Measurements from ENCODE around the gene IRAG1.

IRAG1 gene

DNA sequence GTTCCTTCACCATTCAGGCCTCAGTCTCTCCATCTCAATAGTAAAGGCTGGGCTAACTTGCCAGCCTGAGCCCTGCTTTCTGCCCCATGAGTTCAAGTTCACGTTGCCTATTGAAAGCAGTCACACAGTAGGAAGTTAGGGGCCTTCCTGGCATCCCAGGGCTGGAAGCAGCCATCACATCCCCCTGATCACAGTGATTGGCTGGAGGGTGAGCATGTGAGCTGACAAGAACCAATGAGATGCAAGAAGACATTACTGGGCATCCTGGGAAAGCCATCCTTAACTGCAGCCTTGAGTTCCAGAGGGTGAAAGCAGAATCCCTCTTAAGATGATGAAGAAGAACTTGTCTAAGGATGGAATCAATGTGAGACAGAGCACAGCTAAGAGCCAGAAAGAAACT lies 29.1 kb downstream of the IRAG1 start:
- no peak for DNase-seq

DNA sequence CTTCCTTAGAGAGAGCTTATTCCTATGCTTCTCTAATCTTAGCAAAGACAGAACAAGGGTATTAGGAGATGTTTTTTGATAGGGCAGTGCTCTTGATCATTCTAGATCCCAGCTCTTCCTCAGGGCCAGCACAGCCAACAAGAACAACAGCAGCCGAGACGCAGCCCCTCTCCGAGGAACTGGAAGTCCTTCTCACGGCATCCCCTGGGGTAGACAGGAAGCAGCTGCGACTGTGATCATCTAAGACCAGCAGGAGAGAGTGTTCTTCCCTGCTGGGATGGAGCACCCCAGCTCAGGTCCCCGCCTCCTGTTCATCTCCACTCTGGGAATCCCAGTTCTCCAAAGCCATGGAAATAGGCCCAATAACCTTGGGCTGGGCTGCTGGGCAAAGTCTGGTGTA lies 29.6 kb downstream of the IRAG1 start:
- DNase-seq, result no peak

DNA sequence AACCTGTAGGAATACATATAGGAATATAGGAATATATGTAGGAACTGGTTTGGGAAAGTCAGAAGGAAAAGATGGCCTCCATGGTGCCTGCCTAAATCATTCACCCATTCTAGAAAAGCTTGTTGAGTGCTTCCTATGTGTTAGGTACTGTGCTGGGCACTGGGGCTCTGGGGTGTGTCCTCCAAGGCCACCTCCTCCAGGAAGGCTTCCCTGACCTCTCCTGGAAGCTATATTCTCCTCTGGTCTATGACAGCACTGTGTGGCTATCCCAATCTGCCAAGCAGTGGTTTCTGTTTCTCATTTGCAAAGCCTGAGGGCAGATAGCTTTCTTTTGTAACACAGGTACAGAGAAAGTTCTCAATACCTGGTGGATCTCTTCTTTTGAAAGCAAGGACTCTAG lies 30.2 kb downstream of the IRAG1 start:
- no peak for DNase-seq

DNA sequence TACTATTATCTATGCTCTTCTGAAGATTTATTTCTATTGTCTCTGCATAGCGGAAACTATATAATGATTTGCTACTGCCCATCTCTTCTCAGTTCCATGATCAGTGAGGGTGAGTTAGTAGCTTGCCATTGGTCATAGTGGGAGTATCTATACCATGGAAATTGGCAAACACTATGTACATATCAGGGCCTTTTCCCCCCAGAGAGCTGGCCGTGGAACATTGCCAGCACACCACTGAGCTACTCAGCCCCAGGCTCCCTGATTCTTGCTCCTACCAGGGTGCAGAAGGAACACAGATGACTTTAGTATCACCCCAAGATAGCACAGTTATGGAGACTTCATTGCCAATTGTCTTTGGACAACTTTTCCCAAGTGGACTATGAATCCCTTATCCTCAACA lies 33.2 kb downstream of the IRAG1 start:
- no peak for DNase-seq

DNA sequence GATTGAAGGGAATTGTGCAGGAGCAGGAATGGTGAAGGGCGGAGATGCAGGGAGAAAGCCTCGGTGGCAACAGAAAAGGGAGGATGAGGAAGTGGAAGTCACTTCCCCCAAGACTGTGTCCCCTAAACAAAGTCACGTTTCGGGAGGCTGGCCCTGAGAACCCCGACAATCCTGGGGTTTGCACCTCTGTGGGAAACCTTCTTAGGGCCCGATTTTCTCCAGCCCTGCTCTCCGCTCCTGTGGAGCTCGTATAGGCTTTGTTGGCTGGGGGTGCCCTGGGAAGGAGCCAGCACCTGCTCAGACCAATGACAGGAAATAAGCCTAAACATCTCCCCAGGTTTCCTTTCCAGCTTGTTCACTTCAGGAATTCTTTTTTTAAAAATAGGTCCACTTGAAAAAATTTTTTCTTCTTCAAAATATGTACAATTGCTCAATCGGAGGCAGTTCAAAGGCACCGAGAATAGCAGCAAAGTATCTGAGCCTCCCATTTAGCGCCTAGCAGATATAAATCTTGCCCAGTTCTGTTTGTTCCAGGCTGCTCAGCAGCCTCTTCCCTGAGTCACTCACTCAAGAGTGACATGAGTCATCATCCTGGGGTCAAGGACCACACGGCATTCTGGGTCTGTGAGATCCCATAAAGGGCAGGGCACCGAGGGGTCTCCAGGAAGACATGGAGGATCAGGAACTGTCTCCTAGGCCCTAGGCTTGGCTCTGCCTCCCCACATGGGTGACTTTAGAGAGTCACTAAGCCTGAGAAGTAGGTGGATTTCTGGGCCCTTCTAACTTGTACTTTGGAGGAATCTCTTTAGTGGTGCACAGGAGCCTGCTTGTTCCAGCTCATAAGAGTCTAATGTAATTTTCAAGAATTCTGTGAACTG lies 34.0 kb downstream of the IRAG1 start:
- DNase-seq, result no peak

DNA sequence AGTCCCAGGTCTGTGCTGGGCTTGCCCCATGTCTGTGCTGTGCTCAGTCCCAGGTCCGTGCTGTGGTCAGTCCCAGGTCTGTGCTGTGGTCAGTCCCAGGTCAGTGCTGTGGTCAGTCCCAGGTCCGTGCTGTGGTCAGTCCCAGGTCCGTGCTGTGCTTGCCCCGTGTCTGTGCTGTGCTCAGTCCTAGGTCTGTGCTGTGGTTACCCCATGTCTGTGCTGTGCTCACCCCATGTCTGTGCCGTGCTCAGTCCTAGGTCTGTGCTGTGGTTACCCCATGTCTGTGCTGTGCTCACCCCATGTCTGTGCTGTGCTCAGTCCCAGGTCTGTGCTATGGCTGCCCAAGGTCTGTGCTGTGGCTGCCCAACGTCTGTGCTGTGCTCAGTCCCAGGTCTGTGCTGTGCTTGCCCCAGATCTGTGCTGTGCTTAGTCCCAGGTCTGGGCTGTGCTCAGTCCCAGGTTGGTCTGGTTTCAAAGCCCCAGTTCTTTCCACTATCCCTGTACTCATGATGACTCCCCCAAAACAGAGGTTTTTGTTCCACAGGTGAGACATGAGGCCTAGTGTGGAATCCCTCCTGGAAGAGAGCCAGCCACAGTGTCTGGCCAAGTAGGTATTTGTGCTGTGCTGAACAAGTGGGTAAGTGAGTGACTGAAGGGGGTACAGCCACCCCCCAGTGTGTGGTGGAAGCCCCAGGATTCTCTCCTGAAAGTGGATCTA lies 34.8 kb downstream of the IRAG1 start:
- no peak for DNase-seq

DNA sequence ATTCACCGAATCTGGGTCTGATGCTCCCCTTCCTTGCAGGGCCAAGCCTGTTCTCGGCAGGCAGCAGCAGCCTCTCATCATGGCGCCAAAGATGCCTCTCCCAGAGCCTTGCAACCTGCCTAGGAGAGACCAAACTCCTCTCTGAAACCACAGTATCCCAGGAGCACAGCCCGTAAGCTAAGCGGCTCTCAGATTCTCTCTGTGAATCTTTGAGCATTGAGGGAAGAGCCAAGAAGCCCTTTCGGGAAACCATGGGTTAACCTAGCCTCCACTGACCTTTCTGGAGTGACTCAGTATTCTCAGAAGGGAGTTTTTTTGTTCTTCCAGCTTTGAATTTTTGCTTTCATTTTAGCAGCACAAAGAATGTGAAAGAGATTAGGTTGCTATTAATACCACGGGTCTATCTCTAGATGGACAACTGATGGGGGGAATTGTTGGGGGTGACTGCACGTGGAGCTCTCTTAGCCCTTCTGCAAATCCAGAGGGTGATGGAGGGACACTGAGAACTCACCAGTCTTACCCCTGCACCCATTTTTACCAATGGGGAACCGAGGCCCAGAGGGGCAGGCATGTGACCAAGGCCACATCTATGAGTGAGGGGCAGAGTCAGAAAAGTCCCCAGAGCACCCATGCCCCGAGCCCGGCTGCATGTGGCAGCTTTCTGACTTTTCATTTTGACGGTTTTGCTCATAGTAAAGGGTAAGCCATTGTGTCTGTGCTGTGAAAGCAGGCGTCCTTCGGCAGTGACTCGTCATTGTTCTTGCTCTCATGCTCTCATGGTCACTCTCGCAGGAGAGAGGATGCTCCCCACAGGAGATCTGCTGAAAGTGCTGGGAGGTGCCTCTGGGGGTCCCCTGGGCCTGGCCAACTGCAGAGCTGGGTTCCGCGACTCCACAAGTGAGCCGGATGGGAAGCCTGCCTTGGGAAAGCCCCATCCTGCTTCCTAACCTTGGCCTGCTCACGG lies 36.0 kb downstream of the IRAG1 start:
- no peak for DNase-seq

DNA sequence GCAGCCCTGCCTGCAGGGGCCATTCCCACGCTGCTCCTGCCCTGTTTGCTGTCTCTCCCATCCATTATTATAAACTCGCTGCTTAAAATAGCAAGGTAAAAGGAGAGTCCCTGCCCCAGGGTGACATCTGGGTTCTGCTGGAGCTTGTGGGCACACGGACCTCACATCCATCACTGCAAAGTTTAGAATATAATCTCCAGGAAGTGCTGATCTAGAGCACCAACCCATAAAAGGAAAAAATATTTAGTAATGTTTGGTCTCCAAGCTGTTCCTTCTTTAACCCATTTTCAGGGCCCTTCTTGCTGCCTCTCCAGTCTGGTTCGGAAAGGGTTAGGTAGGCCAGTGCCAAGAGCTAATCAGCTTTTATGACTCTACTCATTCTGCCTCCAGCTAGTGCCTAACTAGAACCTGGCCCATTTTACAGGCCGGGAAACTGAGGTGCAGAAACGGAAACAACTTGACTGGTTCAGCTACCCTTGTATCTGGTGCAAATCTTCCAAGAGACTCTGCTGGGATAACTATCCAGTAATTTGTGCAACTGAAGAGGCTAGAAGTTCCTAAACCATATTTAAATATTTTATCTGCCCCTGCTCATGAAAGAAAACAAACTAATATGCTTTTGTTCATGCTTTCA lies 37.5 kb downstream of the IRAG1 start:
- no peak for DNase-seq

DNA sequence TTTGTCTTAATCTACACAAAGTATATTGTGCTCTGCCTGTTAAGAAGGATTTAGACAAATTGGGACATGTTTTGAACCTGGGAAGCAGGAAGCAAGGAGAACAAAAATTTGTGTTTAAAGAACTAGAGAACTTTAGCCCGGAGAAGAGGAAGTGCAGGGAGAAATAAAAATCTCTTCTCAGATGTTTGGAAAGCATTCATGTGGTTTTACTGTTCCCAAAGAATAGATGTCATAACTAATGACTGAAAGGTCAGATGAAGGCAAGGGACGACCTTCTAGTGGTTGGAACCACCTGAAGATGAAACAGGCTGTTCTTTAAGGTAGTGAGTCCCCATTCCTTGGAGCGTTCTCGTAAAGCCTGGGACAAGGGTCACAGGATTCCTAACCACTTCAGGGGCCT lies 38.3 kb downstream of the IRAG1 start:
- DNase-seq, result no peak

DNA sequence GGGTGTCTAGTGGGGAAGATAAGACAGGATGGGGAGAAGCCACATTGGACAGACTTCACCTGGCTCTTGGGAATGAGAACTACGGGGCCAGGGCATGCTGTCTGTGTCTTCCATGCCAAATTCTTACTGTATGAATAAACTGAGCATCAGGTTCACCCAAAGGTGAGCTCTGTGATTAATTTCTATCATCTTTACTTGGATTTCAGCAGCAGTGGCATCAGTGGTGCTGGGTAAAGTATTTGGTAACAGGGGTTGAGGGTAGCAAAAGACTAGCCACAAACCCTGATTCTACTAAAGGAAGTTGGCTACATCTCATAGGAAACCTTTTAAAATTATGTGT lies 38.8 kb downstream of the IRAG1 start:
- DNase-seq, result no peak

DNA sequence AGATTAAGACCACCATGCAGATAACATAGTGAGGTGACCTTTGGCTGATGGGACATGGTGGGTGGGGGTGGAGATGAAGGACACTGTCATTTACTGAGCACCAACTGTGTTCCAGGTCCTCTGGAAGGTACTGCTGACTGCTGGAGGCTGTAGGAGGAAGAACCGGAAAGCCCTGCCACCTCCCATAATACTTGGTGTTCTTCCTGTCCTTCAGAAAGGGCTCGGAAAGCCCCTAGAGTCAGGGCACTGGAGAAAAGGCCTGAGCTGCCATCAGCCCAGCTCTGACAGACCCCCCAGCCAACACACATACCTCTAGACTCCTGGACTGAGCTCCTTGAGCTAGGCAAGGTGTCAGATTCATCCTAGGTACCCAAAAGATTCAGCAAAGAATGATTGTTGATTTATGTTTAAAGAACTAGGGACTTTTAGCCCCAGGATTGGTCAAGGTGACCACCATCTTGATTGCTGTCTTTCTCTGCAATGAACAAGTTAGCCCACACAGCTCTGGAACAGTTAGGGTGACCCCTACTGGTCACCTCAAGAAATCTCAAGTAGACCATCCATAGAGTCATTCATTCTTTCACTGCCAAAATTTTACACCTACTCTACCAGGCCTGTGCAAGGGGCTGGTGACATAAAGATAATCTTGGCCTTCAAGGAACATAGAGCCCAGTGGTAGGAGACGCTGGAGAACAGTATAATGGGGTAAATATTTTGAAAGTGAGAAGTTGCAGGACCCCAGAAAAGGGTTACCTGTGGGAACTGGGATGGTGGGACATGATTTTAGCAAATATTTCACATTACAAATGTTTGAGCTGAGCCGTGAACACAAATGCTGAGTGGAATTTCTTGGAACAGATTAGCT lies 39.4 kb downstream of the IRAG1 start:
- no peak for DNase-seq

DNA sequence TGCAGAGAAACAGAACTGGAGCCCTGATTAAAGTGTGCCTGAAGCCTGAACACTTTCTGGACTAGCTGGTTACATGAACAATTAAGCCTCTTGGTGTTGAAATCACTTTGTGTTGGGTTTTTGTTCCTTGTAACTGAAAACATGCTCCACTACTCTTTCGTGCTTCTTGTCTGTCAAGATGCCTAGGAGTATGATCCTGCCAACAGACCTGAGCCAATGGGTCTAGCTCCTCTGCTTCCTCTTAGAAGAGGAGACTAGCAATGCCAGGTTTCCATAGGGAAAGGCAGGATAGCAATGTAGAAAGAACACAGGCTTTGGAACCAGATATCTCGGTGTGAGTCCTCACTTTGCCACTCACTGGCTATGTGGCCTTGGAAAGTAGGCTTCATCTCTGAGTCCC lies 40.3 kb downstream of the IRAG1 start:
- no peak for DNase-seq

DNA sequence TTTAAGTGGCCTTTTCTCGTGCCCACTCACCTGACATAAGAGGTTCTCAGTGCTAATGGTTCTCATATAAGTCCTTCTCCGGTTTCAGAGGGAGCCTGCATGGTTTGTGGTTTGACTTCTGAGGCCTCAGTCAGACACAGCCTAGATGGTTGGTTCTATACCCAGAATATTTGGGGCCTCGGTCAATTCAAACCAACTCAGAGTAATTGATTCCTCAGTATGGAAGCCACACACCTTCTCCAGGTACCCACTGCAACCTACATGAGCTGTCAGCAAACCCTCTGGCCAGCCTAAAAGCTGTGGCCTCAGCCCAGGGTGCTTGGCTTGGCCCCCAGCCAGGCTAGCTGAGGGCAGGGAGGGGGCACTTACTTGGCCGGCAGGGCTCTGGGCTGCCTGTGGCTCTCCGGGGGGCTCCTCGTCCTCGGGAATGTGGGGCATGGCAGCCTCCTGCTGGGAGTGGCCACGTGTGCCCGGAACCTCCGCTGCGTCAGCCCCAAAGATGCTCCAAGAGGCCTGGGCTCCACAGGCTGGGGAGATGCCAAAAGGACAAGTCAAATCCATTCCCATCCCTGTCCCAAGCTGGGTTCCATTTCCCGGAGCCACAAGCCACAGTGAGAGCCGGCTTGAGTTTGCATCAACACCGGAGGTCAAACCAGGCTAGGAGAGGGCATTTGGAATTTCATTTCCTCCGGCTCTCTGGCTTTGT lies 41.7 kb downstream of the IRAG1 start:
- no peak for DNase-seq

DNA sequence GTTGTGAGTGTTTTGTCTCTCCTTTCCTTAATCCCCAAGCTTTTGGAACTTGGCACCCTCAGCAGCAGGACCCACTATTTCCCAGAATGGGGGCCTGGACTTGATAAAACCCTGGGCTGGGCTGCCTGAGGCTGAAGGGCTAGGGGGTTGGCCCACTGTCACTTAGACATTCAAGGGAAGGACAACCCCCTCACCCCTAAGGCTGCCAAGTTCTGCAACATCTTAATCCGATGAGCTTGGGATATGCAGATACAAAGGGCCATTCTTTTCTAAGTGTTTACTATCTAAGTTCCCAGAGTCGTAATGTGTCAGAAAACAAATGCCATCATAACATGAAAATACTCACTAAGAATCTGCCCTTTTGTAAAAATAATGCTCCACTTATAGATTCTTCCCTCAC lies 42.9 kb downstream of the IRAG1 start:
- DNase-seq, result no peak

DNA sequence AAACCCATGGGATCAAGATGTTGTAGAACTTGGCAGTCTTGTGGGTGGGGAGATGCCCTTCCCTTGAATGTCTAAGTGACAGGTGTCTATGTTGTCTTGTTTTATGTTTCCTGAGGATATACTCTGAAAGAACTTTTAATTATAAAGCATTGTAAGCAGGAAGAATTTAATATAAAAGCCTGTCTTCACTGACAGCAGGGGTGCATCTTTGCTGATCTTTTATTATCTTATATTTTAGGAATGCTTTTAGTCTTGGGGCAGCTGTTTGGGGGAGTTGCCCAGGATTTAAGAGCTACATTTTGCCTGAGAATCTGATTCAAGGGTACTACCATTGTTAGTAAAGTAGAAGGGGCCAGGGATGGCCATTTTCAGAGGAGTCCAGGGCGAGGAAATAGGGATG lies 43.4 kb downstream of the IRAG1 start:
- DNase-seq, result no peak

DNA sequence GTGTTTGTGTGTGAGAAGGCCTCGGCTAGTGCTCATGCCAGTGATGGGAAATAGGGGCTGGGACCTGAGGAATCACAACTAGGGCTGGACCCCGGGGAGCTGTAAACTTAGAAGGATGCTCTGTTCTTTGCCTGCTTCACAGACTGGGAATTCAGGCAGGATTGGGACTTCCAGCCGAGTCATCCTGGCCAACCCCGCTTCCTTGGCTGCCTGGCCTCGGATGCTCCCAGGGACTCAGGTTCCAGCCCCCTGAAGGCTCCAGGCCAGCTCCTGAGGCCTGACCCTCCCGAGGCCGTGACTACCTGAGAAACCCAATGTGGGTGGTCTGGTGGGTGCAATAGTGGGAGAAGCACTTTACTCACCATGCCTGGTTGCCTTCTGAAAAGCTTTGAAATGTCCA lies 44.7 kb downstream of the IRAG1 start:
- no peak for DNase-seq

DNA sequence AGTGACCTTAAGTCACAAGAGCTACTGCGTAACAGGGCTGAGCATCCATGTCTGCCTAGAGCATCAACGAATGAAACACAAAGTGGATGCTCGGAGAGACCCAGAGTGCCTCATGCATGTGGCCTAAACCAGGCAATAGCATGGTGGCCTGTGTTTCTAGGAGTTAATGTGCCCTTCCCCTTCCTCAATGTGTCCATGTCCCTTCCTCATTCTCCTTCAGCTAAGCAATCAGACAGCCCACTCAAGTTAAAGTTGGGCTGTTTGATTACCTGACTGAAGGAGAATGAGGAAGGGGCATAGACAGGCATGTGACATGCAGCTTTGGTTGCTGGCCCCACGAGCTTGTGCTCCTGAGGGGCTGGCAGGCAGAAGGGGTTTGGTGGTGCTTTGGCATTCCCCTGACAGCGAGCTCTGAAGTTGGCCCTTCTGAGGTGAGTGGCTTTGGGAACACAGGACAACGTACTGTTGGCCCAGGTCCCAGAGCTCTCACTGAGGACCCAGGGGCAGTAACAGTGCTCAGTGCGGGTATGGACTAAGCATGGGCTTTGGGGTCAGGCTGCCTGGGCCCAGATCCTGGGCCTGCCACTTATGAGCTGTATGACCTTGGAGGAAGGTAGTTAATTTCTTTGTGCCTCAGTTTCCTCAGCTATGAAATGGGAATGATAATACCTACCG lies 46.7 kb downstream of the IRAG1 start:
- DNase-seq, result no peak

DNA sequence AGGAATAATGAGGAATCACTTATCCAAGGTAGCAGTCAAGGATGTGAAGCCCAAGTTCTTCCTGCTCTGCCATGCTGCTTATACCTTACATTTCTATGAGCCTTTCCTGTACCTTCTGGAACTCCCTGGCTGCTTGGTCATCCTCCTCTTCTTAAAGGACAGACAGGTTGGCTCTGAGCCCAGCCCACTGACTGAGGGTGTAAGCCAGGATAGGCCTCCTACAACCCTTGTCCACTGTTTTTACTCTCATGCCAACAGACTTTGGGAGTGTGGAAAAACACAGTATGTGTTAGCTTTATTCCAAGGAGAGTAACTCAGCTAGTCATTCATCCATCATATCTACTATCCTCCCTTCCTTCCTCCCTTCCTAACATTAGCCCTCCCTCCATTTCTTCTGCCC lies 47.5 kb downstream of the IRAG1 start:
- DNase-seq, result no peak

DNA sequence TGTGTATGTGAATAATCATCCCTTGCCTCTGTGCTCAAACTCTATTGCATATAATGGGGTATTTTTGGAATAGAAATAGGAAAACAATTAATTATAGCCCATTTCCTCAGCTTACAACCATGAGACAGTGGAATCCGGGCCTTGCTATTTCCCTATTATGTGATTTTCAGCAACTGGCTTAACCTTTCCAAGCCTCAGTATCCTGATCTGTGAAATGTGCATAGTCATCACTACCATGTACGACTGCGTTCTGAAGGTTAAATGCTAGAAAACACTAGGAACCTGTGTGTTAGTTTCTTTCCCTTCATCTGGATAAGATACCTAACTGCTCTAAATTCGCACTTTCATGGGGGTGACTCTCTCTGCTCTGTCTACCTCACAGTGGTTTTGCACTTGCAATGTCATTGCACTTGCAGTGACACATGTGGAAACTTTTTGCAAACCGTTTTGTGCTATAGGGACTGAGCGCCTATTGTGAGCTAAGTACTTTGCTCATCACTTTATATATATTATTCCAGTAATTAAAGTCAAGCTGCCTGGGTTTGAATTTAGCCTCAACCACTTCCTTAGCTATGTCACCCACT lies 48.3 kb downstream of the IRAG1 start:
- DNase-seq, result no peak
